ENCODE data around the gene RB1.

RB1 gene

DNA sequence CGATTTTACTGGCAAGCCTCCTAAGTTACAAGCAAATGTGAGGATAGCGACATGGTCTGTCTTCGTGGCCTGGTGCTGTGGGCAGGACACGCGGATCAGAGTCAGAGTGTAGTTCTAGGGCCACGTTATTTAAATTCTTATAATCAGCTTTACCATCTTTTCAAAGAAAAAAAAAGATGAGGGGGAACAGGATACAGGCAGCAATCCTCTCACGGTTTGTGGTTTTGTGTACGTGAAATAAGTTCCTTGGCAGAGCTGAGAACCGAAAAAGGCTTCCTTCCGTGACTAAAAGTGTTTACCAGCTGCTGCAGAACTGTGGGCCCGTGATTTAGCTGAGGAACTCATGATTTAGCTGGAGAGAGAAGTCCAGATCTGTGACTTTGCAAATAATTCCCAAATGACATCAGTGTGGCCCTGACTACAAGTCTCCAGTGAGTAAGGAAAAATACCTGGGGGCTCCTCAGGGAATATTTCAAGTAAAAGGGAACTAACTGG, 202.1 kb downstream of the RB1 start:
- Histone ChIP-seq H3K27me3 (ENCODE audit: control insufficient read depth, insufficient read depth, low read length) (no peaks in the 10 kb centered on the region), H3K4me1 (no peaks in the 10 kb centered on the region), H3K9me3 (ENCODE audit: control insufficient read depth, low read length) (no peaks in the 10 kb centered on the region), H3K36me3 (ENCODE audit: control insufficient read depth, insufficient read depth, low read length) (no peaks in the 10 kb centered on the region), H3K79me2 (no peaks in the 10 kb centered on the region), H2AFZ (no peak overlapping the region), H3K27ac (peak overlapping the region; percentile 64), H3K9ac (no peak overlapping the region), H3K4me3 (ENCODE audit: low read depth, low read length) (no peak overlapping the region), H3K4me2 (ENCODE audit: low read length) (no peak overlapping the region)
- TF ChIP-seq, protein P1, sequence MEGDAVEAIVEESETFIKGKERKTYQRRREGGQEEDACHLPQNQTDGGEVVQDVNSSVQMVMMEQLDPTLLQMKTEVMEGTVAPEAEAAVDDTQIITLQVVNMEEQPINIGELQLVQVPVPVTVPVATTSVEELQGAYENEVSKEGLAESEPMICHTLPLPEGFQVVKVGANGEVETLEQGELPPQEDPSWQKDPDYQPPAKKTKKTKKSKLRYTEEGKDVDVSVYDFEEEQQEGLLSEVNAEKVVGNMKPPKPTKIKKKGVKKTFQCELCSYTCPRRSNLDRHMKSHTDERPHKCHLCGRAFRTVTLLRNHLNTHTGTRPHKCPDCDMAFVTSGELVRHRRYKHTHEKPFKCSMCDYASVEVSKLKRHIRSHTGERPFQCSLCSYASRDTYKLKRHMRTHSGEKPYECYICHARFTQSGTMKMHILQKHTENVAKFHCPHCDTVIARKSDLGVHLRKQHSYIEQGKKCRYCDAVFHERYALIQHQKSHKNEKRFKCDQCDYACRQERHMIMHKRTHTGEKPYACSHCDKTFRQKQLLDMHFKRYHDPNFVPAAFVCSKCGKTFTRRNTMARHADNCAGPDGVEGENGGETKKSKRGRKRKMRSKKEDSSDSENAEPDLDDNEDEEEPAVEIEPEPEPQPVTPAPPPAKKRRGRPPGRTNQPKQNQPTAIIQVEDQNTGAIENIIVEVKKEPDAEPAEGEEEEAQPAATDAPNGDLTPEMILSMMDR (IDR thresholded peaks at IDR 0.05), result no peak

DNA sequence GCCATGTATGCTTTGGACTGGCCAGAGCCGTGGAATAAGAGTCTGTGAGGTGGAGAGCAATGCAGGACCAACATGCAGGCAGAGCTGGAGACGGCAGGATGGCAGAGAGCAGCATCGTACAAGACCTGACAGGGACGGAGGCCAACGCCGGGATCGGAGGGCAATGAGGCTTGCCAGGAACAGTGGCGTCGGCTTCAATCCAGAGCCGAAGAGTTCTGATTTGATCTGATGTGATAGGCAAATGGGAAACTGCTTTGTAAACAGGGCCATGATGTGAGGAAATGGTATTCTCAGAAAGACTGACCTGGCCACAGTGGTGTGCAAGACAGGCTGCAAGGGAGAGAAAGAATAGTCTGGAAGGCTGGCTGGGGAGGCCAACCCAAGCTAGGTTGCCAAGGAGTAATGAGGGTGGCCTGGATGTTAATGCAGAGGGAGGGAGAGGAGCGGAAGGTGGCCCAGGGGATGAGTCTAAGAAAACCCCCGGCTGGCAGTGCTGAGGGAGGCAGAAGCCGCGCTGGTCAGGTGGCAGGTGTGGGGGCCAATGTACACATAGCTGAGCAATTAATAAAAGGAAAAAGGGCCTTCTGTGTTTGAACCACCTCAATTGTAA, 202.6 kb downstream of the RB1 start:
- Histone ChIP-seq H3K27me3 (ENCODE audit: control insufficient read depth, insufficient read depth, low read length) (no peaks in the 10 kb centered on the region), H3K27ac (peak overlapping the region; percentile 64), H3K9ac (no peak overlapping the region)

DNA sequence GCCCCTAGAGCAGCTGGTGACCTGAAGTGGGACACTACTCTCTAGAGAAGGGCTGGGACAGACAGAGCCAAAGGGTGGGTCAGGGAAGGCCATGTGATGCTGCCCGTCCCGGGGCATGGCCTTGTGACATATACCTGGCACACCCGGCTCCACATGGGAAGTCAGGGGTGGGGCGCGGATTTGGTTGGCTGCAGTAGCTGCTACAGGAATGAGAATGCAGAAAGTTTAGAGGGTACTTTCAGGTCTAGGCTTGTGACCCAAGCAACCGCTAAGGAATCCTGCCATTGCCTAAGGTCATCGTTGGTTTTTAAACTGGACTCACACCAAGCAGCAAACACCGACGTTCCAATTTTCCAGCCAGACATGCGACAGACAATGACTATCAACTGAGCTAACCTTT, 203.5 kb downstream of the RB1 start:
- H3K9ac ChIP-seq, result no peak overlapping the region
- no peaks in the 10 kb centered on the region for H3K4me1 ChIP-seq
- no peaks in the 10 kb centered on the region for H3K79me2 ChIP-seq
- H3K9me3 ChIP-seq (ENCODE audit: control insufficient read depth, low read length), result no peaks in the 10 kb centered on the region
- no peak overlapping the region for H3K4me2 ChIP-seq (ENCODE audit: low read length)
- H3K4me3 ChIP-seq (ENCODE audit: low read depth, low read length), result no peak overlapping the region
- TF ChIP-seq, protein P1 (IDR thresholded peaks at IDR 0.05), result no peak
- H2AFZ ChIP-seq, result no peak overlapping the region
- H3K27me3 ChIP-seq (ENCODE audit: control insufficient read depth, insufficient read depth, low read length), result no peaks in the 10 kb centered on the region
- no peaks in the 10 kb centered on the region for H3K36me3 ChIP-seq (ENCODE audit: control insufficient read depth, insufficient read depth, low read length)
- H3K27ac ChIP-seq, result peak overlapping the region; percentile 19

More for the DNA sequence above, 202.6 kb downstream of the RB1 start:
- TF ChIP-seq, protein P1 (IDR thresholded peaks at IDR 0.05), result no peak
- H3K4me2 ChIP-seq (ENCODE audit: low read length), result no peak overlapping the region
- H3K79me2 ChIP-seq, result no peaks in the 10 kb centered on the region
- H3K4me1 ChIP-seq, result no peaks in the 10 kb centered on the region
- H3K9me3 ChIP-seq (ENCODE audit: control insufficient read depth, low read length), result no peaks in the 10 kb centered on the region
- no peak overlapping the region for H2AFZ ChIP-seq
- no peaks in the 10 kb centered on the region for H3K36me3 ChIP-seq (ENCODE audit: control insufficient read depth, insufficient read depth, low read length)
- no peak overlapping the region for H3K4me3 ChIP-seq (ENCODE audit: low read depth, low read length)

DNA sequence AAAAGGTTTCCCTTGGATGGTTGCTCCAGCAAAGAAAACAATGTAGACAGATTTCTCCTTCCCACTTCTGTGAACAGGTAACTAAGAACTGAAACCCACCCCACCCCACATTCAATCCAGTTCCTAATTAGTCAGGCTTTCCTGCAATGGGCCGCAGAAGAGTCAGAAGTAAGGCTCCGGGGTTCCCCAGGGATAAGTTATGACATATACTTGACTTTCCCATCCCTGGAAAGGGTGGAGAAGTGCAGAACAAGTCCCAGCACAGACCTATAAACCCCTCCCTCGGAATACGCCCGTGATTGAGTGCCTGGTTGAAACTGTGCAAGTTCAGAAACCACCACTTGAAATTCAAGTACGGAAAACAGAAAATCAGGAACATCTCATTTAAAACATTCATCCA, 204.5 kb downstream of the RB1 start:
- TF ChIP-seq, protein P1 (IDR thresholded peaks at IDR 0.05), result no peak
- no peak overlapping the region for H3K9ac ChIP-seq
- H3K27me3 ChIP-seq (ENCODE audit: control insufficient read depth, insufficient read depth, low read length), result no peaks in the 10 kb centered on the region
- no peaks in the 10 kb centered on the region for H3K4me1 ChIP-seq
- H3K9me3 ChIP-seq (ENCODE audit: control insufficient read depth, low read length), result no peaks in the 10 kb centered on the region
- H3K4me2 ChIP-seq (ENCODE audit: low read length), result no peak overlapping the region
- no peak overlapping the region for H2AFZ ChIP-seq
- no peak overlapping the region for H3K4me3 ChIP-seq (ENCODE audit: low read depth, low read length)
- H3K27ac ChIP-seq, result no peak overlapping the region
- H3K36me3 ChIP-seq (ENCODE audit: control insufficient read depth, insufficient read depth, low read length), result no peaks in the 10 kb centered on the region
- H3K79me2 ChIP-seq, result no peaks in the 10 kb centered on the region

DNA sequence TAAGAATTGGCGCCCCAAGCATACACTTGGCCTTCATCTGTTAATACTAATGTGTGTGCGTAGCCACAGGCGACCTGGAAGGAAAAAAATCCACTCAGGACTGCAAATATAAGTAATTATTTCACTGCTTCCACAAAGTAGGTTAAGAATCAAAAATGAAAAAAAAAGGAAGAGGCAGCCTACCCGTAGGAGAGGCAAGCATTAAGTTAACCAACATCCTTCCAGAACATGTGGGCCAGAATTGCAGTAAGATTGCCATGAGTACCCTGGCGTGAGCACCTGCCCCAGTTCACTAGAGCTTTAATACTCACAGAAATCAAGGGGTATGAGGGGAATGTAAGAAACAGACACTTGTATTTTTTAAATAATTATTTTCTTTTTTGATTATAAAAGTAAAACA, 207.1 kb downstream of the RB1 start:
- H3K9me3 ChIP-seq (ENCODE audit: control insufficient read depth, low read length), result no peaks in the 10 kb centered on the region
- no peak overlapping the region for H2AFZ ChIP-seq
- TF ChIP-seq, protein P1 (IDR thresholded peaks at IDR 0.05), result no peak
- H3K4me2 ChIP-seq (ENCODE audit: low read length), result no peak overlapping the region
- no peaks in the 10 kb centered on the region for H3K4me1 ChIP-seq
- no peaks in the 10 kb centered on the region for H3K79me2 ChIP-seq
- no peak overlapping the region for H3K4me3 ChIP-seq (ENCODE audit: low read depth, low read length)
- no peak overlapping the region for H3K9ac ChIP-seq
- no peaks in the 10 kb centered on the region for H3K27me3 ChIP-seq (ENCODE audit: control insufficient read depth, insufficient read depth, low read length)
- no peak overlapping the region for H3K27ac ChIP-seq
- no peaks in the 10 kb centered on the region for H3K36me3 ChIP-seq (ENCODE audit: control insufficient read depth, insufficient read depth, low read length)

Measured in parathyroid adenoma (tissue), 2 donors.